HL-60/S4 treated with phorbol 12-myristate 13-acetate at 8.2 ng/mL for 4 days and 3 days (cell line): ENCODE measurements around the gene TSPOAP1.

Experiments
- in situ Hi-C: fragments of 300-500 bp; cut with MboI; formaldehyde crosslinking; loops from 2 replicates; pipeline ENCODE4 v1.15.0; 2022; ENCODE audit warnings: low sequenced_read_pairs

TSPOAP1 gene

GRCh38 chr17:58307468-58308172 is 21.0 kb downstream of the TSPOAP1 start:
- in situ Hi-C loops: no loop called here

GRCh38 chr17:58306131-58306951 is 22.3 kb downstream of the TSPOAP1 start:
- in situ Hi-C loops: no loop called here

- in situ Hi-C loops: no loop called here
These were observed 23.0 kb downstream of the TSPOAP1 start for GRCh38 chr17:58305626-58306025.

- in situ Hi-C loops: no loop called here
These were observed 23.7 kb downstream of the TSPOAP1 start for GRCh38 chr17:58304750-58305486.

GRCh38 chr17:58303971-58304749 is 24.4 kb downstream of the TSPOAP1 start:
- in situ Hi-C loops: no loop called here

- in situ Hi-C loops: no loop called here
These were observed 25.5 kb downstream of the TSPOAP1 start for GRCh38 chr17:58302919-58303585.

GRCh38 chr17:58302171-58302918 is 26.2 kb downstream of the TSPOAP1 start:
- in situ Hi-C loops: no loop called here

GRCh38 chr17:58301504-58302150 is 27.0 kb downstream of the TSPOAP1 start:
- in situ Hi-C loops: no loop called here

- in situ Hi-C loops: no loop called here
These were observed 28.3 kb downstream of the TSPOAP1 start for GRCh38 chr17:58300336-58300735.

- in situ Hi-C loops: no loop called here
These were observed 34.6 kb downstream of the TSPOAP1 start for GRCh38 chr17:58294034-58294433.

GRCh38 chr17:58291246-58291645 is 37.3 kb downstream of the TSPOAP1 start:
- in situ Hi-C loops: no loop called here

- in situ Hi-C loops: no loop called here
These were observed 38.7 kb downstream of the TSPOAP1 start for GRCh38 chr17:58289869-58290268.

- in situ Hi-C loops: no loop called here
These were observed 43.2 kb downstream of the TSPOAP1 start for GRCh38 chr17:58285422-58285810.

- in situ Hi-C loops: no loop called here
These were observed 43.8 kb downstream of the TSPOAP1 start for GRCh38 chr17:58284613-58285421.

- in situ Hi-C loops: no loop called here
These were observed 44.7 kb downstream of the TSPOAP1 start for GRCh38 chr17:58283674-58284612.

GRCh38 chr17:58282442-58282841 is 46.2 kb downstream of the TSPOAP1 start:
- in situ Hi-C loops: no loop called here

GRCh38 chr17:58281511-58282011 is 47.0 kb downstream of the TSPOAP1 start:
- in situ Hi-C loops: no loop called here
